Tibial artery (tissue), 4 donors: ENCODE data around the gene C22orf23.
A peak's percentile ranks its signal among the peaks of the same experiment; 100 is the strongest.

Experiments
- DNase-seq, 2 donors: peaks; one replicate each; pipeline ENCODE4 v3.0.0-alpha.2; 2019
- H3K27ac ChIP-seq, 2 donors: fragments of 200-600 bp; sonication (generic) in 1 of 2; 1 replicate in 1 of 2; 2 replicates in 1 of 2; pipeline ENCODE4 v1.5.1; 2018 to 2019; ENCODE audit warnings: mild to moderate bottlenecking in 1 of 2
- H3K27me3 ChIP-seq, 2 donors: fragments of 200-600 bp; sonication (generic) in 1 of 2; one replicate each; pipeline versions ENCODE4 v1.5.1 to v1.6.0; 2016 to 2019
- H3K36me3 ChIP-seq, 3 donors: fragments of 200-600 bp; sonication (generic) in 2 of 3; one replicate each; pipeline ENCODE4 v1.5.1; 2016 to 2019; ENCODE audit warnings: mild to moderate bottlenecking in 2 of 3
- H3K4me1 ChIP-seq, 4 donors: fragments of 200-600 bp; sonication (generic) in 2 of 4; 1 replicate in 3 of 4; 2 replicates in 1 of 4; pipeline ENCODE4 v1.5.1; 2016 to 2019
- H3K4me3 ChIP-seq, 2 donors: fragments of 200-600 bp; sonication (generic) in 1 of 2; 1 replicate in 1 of 2; 2 replicates in 1 of 2; pipeline ENCODE4 v1.5.1; 2018 to 2019; ENCODE audit warnings: mild to moderate bottlenecking in 2 of 2
- H3K9me3 ChIP-seq, 3 donors: fragments of 200-600 bp; sonication (generic) in 1 of 3; one replicate each; pipeline ENCODE4 v1.5.1; 2016 to 2019
- intact Hi-C: fragments of 100-400 bp; cut with DNase I; formaldehyde crosslinking; loops from one replicate; pipeline ENCODE4 v1.15.0; 2023; ENCODE audit warnings: low total_unique reads
- TF ChIP-seq, protein P1 (sequence below), 2 experiments: fragments of 200-600 bp in 1 of 2; fragments of 450-650 bp in 1 of 2; IDR thresholded peaks; one replicate each; pipeline ENCODE4 v1.5.1; 2017 to 2019; ENCODE audit warnings: antibody characterized with exemption in 2 of 2, mild to moderate bottlenecking in 1 of 2, moderate library complexity in 1 of 2

Gene C22orf23

DNA sequence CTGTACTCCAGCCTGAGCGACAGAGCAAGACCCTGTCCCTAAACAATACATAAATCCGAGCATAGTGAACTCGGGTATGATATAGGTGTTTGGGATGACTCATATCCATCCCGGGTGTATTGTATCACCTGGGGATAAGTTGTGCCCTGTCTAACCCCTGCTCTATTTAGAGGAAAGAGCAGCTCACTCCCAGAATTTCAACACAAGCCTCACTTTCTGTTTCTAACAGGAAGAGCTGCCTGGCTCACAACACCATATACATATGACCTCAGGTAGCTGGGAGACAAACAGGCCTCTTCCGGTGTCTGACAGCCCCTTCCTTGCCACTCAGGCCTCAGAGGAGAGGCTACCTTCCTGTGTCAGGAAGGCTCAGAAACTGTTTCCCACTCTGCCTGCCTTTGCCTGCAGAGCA lies 57.2 kb downstream of the C22orf23 start:
- TF ChIP-seq, protein P1, sequence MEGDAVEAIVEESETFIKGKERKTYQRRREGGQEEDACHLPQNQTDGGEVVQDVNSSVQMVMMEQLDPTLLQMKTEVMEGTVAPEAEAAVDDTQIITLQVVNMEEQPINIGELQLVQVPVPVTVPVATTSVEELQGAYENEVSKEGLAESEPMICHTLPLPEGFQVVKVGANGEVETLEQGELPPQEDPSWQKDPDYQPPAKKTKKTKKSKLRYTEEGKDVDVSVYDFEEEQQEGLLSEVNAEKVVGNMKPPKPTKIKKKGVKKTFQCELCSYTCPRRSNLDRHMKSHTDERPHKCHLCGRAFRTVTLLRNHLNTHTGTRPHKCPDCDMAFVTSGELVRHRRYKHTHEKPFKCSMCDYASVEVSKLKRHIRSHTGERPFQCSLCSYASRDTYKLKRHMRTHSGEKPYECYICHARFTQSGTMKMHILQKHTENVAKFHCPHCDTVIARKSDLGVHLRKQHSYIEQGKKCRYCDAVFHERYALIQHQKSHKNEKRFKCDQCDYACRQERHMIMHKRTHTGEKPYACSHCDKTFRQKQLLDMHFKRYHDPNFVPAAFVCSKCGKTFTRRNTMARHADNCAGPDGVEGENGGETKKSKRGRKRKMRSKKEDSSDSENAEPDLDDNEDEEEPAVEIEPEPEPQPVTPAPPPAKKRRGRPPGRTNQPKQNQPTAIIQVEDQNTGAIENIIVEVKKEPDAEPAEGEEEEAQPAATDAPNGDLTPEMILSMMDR (IDR thresholded peaks at IDR 0.05): no peak
- no peak overlapping the region for H3K27ac ChIP-seq
- H3K4me3 ChIP-seq: no peak overlapping the region
- peaks cover 0 to 43% (median 36%) of the 10 kb centered on the region in 4 donors for H3K4me1 ChIP-seq
- no peaks in the 10 kb centered on the region for H3K36me3 ChIP-seq
- no peaks in the 10 kb centered on the region for H3K27me3 ChIP-seq
- no peaks in the 10 kb centered on the region for H3K9me3 ChIP-seq
- intact Hi-C loops: no loop called here
- no peak for DNase-seq

DNA sequence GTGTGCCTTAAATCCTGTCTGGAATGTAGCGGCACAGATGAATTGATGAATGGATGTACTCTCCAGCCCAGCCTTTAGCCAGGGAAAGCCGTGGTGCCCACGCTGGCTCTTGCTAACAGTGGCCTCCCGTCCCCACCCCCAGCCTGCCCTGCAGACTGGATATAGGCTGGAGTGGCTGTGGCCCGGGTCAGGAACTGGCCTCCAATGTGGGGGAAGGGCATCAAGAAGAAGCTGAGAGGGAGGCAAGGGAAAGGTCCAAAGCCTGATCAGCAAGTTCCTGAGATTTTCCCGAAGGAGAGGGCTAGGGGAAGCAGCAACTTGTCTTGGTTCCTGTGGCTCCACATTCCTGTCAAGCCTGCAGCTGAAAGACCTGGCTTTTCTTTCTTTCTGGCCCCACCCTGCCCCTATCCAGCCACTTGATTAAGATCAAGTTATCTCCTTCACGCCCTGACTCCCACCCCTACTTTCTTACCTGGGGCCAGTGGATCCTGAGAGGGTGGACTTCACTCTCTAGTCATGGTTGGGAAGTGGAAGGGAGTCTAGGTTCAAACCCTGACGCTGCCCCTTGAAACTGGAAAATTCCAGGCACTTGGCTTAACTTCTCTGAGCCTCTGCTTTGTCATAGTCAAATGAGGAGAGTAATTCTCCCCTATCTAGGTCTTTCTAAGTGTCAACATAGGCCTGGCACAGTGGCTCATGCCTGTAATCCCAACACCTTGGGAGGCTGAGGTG lies 58.3 kb downstream of the C22orf23 start:
- H3K27ac ChIP-seq: peak overlapping the region in 1 of 2 donors; percentile 15

DNA sequence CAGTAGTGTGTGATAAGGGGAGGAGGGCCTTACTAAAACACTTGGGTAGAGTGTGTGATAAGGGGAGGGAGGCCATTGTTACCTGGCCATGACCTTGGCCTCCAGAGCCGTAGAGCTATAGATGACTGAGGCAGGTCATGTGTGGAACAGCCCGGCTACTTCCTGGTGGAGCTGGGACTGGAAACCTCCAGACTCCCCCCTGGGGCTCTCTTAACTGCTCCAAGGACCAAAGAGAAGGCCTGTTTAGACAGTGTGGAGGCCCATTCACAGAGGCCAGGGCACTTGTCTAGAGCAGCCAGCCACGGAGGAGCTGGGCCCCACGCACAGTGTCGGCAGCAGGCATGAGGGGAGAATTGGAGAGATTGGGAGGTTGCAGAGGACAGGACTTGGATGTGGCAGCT lies 59.8 kb downstream of the C22orf23 start:
- DNase-seq: no peak
- intact Hi-C loops: no loop called here
- no peaks in the 10 kb centered on the region for H3K9me3 ChIP-seq
- peak overlapping the region; percentile 60 to 70 for H3K27ac ChIP-seq
- TF ChIP-seq, protein P1 (IDR thresholded peaks at IDR 0.05): no peak
- H3K4me3 ChIP-seq: no peak overlapping the region
- H3K4me1 ChIP-seq: peaks cover 0 to 43% (median 37%) of the 10 kb centered on the region in 4 donors
- peaks cover 18 to 26% (median 23%) of the 10 kb centered on the region in 3 donors for H3K36me3 ChIP-seq
- H3K27me3 ChIP-seq: no peaks in the 10 kb centered on the region

More for the DNA sequence above, 58.3 kb downstream of the C22orf23 start:
- intact Hi-C loops: no loop called here
- Histone ChIP-seq H3K9me3 (no peaks in the 10 kb centered on the region), H3K4me1 (peaks cover 0 to 43% (median 37%) of the 10 kb centered on the region in 4 donors), H3K4me3 (no peak overlapping the region), H3K27me3 (no peaks in the 10 kb centered on the region), H3K36me3 (peaks cover 2 to 10% (median 7%) of the 10 kb centered on the region in 3 donors)
- TF ChIP-seq, protein P1 (IDR thresholded peaks at IDR 0.05): no peak
- no peak for DNase-seq
